OCI-LY1 (cell line): ENCODE results near the gene LTBP4.

ENCODE experiments used
- EZH2 ChIP-seq: fragments of 200-600 bp; sonication (generic), shearing (Covaris generic); IDR thresholded peaks from 2 replicates; pipeline ENCODE4 v1.8.0; 2017; ENCODE audit warnings: borderline replicate concordance, mixed run types, mild to moderate bottlenecking, antibody characterized with exemption, low read length, moderate library complexity, mixed read lengths
- TF ChIP-seq, protein P1 (sequence below): fragments of 200-600 bp; sonication (generic), shearing (Covaris generic); IDR thresholded peaks from 2 replicates; pipeline ENCODE4 v1.5.1; 2017; ENCODE audit warnings: mild to moderate bottlenecking, antibody characterized with exemption, low read length, moderate library complexity, mixed read lengths

DNA sequence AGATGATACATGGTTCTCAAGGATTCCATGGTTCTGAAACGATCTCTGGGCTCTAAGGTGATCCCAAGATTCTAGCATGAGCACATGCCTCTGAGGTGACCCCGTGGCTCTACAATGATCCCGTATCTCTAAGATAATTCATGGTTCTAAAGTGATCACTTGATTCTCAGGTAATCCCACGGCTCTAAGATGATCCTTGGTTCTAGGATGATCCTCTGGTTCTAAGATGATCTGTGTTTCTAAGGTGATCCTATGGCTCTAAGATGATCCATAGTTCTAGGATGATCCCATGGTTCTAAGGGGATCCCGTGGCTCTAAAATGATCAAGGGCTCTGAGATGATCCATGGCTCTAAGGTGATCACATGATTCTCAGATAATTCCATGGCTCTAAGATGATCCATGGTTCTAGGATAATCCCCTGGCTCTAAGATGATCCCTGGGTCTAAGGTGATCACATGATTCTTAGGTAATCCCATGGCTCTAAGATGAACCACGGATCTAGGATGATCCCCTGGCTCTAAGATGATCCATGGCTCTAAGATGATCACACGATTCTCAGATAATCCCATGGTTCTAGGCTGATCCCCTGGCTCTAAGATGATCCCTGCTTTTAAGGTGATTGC is 67.9 kb downstream of the LTBP4 start:
- TF ChIP-seq EZH2, result no peak
- TF ChIP-seq, protein P1, sequence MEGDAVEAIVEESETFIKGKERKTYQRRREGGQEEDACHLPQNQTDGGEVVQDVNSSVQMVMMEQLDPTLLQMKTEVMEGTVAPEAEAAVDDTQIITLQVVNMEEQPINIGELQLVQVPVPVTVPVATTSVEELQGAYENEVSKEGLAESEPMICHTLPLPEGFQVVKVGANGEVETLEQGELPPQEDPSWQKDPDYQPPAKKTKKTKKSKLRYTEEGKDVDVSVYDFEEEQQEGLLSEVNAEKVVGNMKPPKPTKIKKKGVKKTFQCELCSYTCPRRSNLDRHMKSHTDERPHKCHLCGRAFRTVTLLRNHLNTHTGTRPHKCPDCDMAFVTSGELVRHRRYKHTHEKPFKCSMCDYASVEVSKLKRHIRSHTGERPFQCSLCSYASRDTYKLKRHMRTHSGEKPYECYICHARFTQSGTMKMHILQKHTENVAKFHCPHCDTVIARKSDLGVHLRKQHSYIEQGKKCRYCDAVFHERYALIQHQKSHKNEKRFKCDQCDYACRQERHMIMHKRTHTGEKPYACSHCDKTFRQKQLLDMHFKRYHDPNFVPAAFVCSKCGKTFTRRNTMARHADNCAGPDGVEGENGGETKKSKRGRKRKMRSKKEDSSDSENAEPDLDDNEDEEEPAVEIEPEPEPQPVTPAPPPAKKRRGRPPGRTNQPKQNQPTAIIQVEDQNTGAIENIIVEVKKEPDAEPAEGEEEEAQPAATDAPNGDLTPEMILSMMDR, result no peak
